Mesothelial cell of epicardium (in vitro differentiated cells): ENCODE data around the gene OPALIN. TPM values are rescaled to one million over a fixed set of nuclear protein-coding genes. Genes with fewer than 3 reads are reported as not detected.
A peak's percentile ranks its signal among the peaks of the same experiment; 100 is the strongest.

Experiments used
- DNase-seq, 2 experiments: peaks; one replicate each; pipeline ENCODE4 v3.0.0; 2021; ENCODE audit warnings: low spot score in 2 of 2; ENCODE audit not compliant: unreplicated experiment in 2 of 2
- H3K27ac Mint-ChIP-seq: 2 replicates; pipeline ENCODE4 v1.8.0; 2021; ENCODE audit warnings: mixed read lengths
- H3K27me3 Mint-ChIP-seq: 2 replicates; pipeline ENCODE4 v1.8.0; 2021; ENCODE audit warnings: low read depth, mixed read lengths
- H3K36me3 Mint-ChIP-seq: 2 replicates; pipeline ENCODE4 v1.8.0; 2021; ENCODE audit warnings: mixed read lengths
- H3K4me1 Mint-ChIP-seq: 2 replicates; pipeline ENCODE4 v1.8.0; 2021; ENCODE audit warnings: mixed read lengths
- H3K4me3 Mint-ChIP-seq: 2 replicates; pipeline ENCODE4 v1.8.0; 2021; ENCODE audit warnings: mild to moderate bottlenecking, moderate library complexity, mixed read lengths
- H3K9me3 Mint-ChIP-seq: 2 replicates; pipeline ENCODE4 v1.8.0; 2021; ENCODE audit warnings: mixed read lengths
- total RNA-seq: library from RNA; stranded (reverse); gene quantifications from 3 replicates; pipeline ENCODE4 v1.2.1, GENCODE V29; 2021
- TF ChIP-seq, protein P1 (sequence below): fragments of 200-600 bp; sonication (generic); IDR thresholded peaks from one replicate; pipeline ENCODE4 v1.5.0; 2021; ENCODE audit warnings: antibody characterized with exemption; ENCODE audit not compliant: unreplicated experiment

Gene OPALIN
- total RNA-seq, 1 donor from 2014 or later = not detected

DNA sequence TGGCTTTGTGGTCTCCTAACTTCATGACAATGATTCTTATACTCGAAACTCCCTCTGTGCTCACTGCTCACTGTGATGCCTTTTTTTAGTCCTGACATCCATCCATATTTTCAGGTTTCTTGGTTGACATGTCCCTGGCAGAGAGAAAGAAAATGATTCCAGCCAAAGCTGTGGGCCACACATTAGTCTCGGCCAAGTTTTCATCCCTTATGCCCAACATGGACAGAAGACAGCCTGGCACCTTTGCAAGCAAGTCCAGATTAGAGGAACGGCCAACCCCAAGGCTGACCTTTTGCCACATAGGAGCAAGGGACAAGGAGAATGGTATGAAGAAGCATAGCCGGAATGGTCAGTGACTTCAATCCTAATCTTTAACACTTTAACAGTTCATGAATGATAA lies 8.7 kb upstream of the OPALIN start:
- DNase-seq = peak in 1 of 2 experiments; percentile 3
- Mint-ChIP-seq H3K36me3 (no peaks in the 10 kb centered on the region), H3K27me3 (peaks cover 5% of the 10 kb centered on the region)

DNA sequence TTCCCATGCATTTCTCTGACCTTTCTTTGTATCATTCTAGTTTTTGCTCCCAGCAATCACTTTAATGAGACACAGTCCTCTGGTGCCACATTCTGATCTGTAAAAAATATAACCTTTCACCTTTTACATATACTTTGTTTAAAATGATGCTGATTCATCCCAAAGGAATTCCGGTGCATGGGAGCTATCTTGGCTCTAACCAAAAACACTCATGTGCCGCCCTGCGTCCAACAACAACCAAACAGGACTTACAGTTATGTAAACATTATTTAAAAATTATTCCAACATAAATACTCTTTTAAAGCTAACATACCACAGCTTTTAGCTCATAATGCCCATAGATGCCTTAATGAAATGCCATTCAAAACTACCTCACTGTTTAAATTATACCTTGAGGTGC lies 7.7 kb upstream of the OPALIN start:
- Mint-ChIP-seq H3K27me3 (peaks cover 2% of the 10 kb centered on the region), H3K4me3 (no peak overlapping the region), H3K9me3 (peaks cover 4% of the 10 kb centered on the region), H3K4me1 (no peaks in the 10 kb centered on the region), H3K36me3 (no peaks in the 10 kb centered on the region), H3K27ac (no peak overlapping the region)
- DNase-seq = no peak
- TF ChIP-seq, protein P1, sequence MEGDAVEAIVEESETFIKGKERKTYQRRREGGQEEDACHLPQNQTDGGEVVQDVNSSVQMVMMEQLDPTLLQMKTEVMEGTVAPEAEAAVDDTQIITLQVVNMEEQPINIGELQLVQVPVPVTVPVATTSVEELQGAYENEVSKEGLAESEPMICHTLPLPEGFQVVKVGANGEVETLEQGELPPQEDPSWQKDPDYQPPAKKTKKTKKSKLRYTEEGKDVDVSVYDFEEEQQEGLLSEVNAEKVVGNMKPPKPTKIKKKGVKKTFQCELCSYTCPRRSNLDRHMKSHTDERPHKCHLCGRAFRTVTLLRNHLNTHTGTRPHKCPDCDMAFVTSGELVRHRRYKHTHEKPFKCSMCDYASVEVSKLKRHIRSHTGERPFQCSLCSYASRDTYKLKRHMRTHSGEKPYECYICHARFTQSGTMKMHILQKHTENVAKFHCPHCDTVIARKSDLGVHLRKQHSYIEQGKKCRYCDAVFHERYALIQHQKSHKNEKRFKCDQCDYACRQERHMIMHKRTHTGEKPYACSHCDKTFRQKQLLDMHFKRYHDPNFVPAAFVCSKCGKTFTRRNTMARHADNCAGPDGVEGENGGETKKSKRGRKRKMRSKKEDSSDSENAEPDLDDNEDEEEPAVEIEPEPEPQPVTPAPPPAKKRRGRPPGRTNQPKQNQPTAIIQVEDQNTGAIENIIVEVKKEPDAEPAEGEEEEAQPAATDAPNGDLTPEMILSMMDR = no peak

More for the DNA sequence above, 8.7 kb upstream of the OPALIN start:
- Mint-ChIP-seq H3K9me3 (peaks cover 4% of the 10 kb centered on the region), H3K4me1 (no peaks in the 10 kb centered on the region), H3K27ac (no peak overlapping the region), H3K4me3 (no peak overlapping the region)
- TF ChIP-seq, protein P1 = no peak

GRCh38 chr10:96365571-96365970 lies 6.8 kb upstream of the OPALIN start:
- H3K9me3 Mint-ChIP-seq = peaks cover 4% of the 10 kb centered on the region
- no peaks in the 10 kb centered on the region for H3K4me1 Mint-ChIP-seq
- no peak for DNase-seq
- no peak overlapping the region for H3K4me3 Mint-ChIP-seq
- H3K27ac Mint-ChIP-seq = no peak overlapping the region
- TF ChIP-seq, protein P1 = no peak
- H3K27me3 Mint-ChIP-seq = peaks cover 4% of the 10 kb centered on the region
- no peaks in the 10 kb centered on the region for H3K36me3 Mint-ChIP-seq

DNA sequence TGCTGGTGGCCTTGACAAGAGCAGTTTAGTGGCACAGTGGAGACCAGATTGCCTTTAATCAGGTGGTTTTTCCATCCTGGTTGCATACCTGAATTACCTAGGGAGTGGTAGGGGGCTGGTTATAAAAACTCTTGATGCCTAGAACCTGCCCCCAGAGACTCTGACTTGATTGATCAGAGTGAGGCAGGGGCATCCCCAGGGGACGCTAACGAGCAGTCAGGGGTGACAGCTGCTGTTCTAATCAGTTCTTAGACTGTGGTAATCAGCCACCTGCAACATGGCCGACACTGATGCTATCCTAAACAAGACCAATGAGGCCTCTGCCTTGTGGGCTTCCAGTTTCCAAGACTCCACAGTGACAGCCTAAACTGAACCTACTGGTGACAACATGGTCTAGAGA lies 2.0 kb upstream of the OPALIN start:
- no peak overlapping the region for H3K4me3 Mint-ChIP-seq
- no peaks in the 10 kb centered on the region for H3K4me1 Mint-ChIP-seq
- TF ChIP-seq, protein P1 = no peak
- no peak overlapping the region for H3K27ac Mint-ChIP-seq
- peaks cover 4% of the 10 kb centered on the region for H3K9me3 Mint-ChIP-seq
- H3K27me3 Mint-ChIP-seq = peaks cover 41% of the 10 kb centered on the region
- DNase-seq = no peak
- H3K36me3 Mint-ChIP-seq = no peaks in the 10 kb centered on the region

- Mint-ChIP-seq H3K36me3 (no peaks in the 10 kb centered on the region), H3K27ac (no peak overlapping the region), H3K4me3 (no peak overlapping the region), H3K27me3 (peaks cover 45% of the 10 kb centered on the region), H3K9me3 (peaks cover 4% of the 10 kb centered on the region), H3K4me1 (no peaks in the 10 kb centered on the region)
- DNase-seq = no peak
- TF ChIP-seq, protein P1 = no peak
Observed at GRCh38 chr10:96360331-96360730, 1.5 kb upstream of the OPALIN start.

DNA sequence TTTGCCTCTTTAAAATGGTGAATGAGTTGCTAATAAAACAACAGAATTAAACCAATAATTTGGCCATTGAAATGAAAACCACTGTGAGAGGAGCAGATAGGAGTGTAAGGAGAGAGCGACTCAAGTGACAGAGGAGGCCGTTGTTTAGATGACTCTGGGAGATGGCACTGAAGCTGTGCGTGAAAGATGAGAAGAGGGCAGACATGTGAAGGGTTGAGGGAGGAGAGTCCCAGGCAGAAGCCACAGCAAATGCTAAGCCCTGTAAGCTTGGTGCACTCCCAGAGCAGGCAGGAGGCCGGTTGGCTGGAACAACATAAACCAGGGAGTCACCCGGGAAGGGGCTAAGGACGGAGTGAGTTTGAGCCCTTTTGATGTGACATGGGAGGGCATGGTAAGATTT lies 814 bp upstream of the OPALIN start:
- TF ChIP-seq, protein P1 = no peak
- Mint-ChIP-seq H3K36me3 (no peaks in the 10 kb centered on the region), H3K27me3 (peaks cover 49% of the 10 kb centered on the region), H3K27ac (no peak overlapping the region), H3K4me3 (no peak overlapping the region), H3K9me3 (peaks cover 4% of the 10 kb centered on the region), H3K4me1 (no peaks in the 10 kb centered on the region)
- no peak for DNase-seq
